CD14-positive monocyte (primary cell): ENCODE results near the gene RBM15. TPM values are rescaled to one million over a fixed set of nuclear protein-coding genes. Genes with fewer than 3 reads are reported as not detected.

ENCODE experiments used
- DNase-seq, 3 donors: peaks; one replicate each; pipeline ENCODE4 v3.0.0-alpha.2; 2011 to 2022
- H2AFZ ChIP-seq: 2 replicates; pipeline ENCODE4 v1.6.0; 2012; ENCODE audit warnings: mild to moderate bottlenecking, low read depth, low read length, inconsistent platforms; ENCODE audit not compliant: insufficient read depth, poor library complexity, severe bottlenecking
- H3K27ac ChIP-seq, 2 donors: 1 replicate in 1 of 2; 2 replicates in 1 of 2; pipeline ENCODE4 v1.5.1; 2012 to 2013; ENCODE audit warnings: low read length in 2 of 2, control low read depth in 1 of 2, inconsistent platforms in 1 of 2, low read depth in 1 of 2, mild to moderate bottlenecking in 1 of 2
- H3K27me3 ChIP-seq, 2 donors: one replicate each; pipeline versions ENCODE4 v1.6.0 to v1.6.1; 2011 to 2013; ENCODE audit warnings: low read length in 2 of 2; ENCODE audit not compliant: control insufficient read depth in 2 of 2, insufficient read depth in 2 of 2
- H3K36me3 ChIP-seq, 2 donors: replicated peaks in 1 of 2; 1 replicate in 1 of 2; 2 replicates in 1 of 2; pipeline versions ENCODE4 v1.5.1 to v1.6.1; 2012 to 2013; ENCODE audit warnings: low read length in 2 of 2, control low read depth in 1 of 2, inconsistent platforms in 1 of 2, mild to moderate bottlenecking in 1 of 2; ENCODE audit not compliant: insufficient read depth in 2 of 2, control insufficient read depth in 1 of 2
- H3K4me1 ChIP-seq, 2 donors: 1 replicate in 1 of 2; 2 replicates in 1 of 2; pipeline versions ENCODE4 v1.5.1 to v1.6.1; 2012 to 2013; ENCODE audit warnings: low read length in 2 of 2, control low read depth in 1 of 2, inconsistent platforms in 1 of 2, mild to moderate bottlenecking in 1 of 2, moderate library complexity in 1 of 2; ENCODE audit not compliant: insufficient read depth in 2 of 2, control insufficient read depth in 1 of 2
- H3K4me2 ChIP-seq: replicated peaks from 2 replicates; pipeline ENCODE3; 2012; ENCODE audit warnings: low read length, moderate library complexity, mild to moderate bottlenecking; ENCODE audit not compliant: poor library complexity, severe bottlenecking; ENCODE audit errors: extremely low read depth
- H3K4me3 ChIP-seq, 3 experiments: fragments of 200-600 bp in 1 of 3; sonication (generic) in 1 of 3; replicated peaks in 1 of 3; 1 replicate in 2 of 3; 2 replicates in 1 of 3; pipeline ENCODE4 v1.5.1; 2011 to 2013; ENCODE audit warnings: low read length in 3 of 3, mild to moderate bottlenecking in 3 of 3, control low read depth in 2 of 3, low read depth in 2 of 3, inconsistent platforms in 1 of 3, moderate library complexity in 1 of 3
- H3K79me2 ChIP-seq: 2 replicates; pipeline ENCODE4 v1.6.0; 2012; ENCODE audit warnings: mild to moderate bottlenecking, control low read depth, inconsistent platforms, low read length, moderate library complexity; ENCODE audit not compliant: insufficient read depth
- H3K9ac ChIP-seq: 2 replicates; pipeline ENCODE4 v1.6.0; 2017; ENCODE audit warnings: low read length, mild to moderate bottlenecking; ENCODE audit not compliant: insufficient read depth, poor library complexity, severe bottlenecking
- H3K9me3 ChIP-seq, 2 donors: replicated peaks in 1 of 2; 1 replicate in 1 of 2; 2 replicates in 1 of 2; pipeline versions ENCODE4 v1.5.1 to v1.6.1; 2012 to 2013; ENCODE audit warnings: low read length in 2 of 2, control low read depth in 1 of 2; ENCODE audit not compliant: control insufficient read depth in 1 of 2, insufficient read depth in 1 of 2
- H4K20me1 ChIP-seq: 2 replicates; pipeline ENCODE4 v1.6.0; 2012; ENCODE audit warnings: mild to moderate bottlenecking, low read length, control low read depth, moderate library complexity; ENCODE audit not compliant: insufficient read depth
- H3K27ac Mint-ChIP-seq, 7 donors: one replicate each; pipeline ENCODE4 v1.8.0; 2020; ENCODE audit warnings: mild to moderate bottlenecking in 7 of 7, mixed read lengths in 7 of 7, moderate library complexity in 6 of 7, inconsistent platforms in 2 of 7
- H3K27me3 Mint-ChIP-seq, 3 donors: one replicate each; pipeline ENCODE4 v1.8.0; 2021 to 2022; ENCODE audit warnings: low read depth in 3 of 3, mild to moderate bottlenecking in 3 of 3, mixed read lengths in 3 of 3, moderate library complexity in 3 of 3, inconsistent platforms in 1 of 3
- H3K36me3 Mint-ChIP-seq, 2 donors: one replicate each; pipeline ENCODE4 v1.8.0; 2020; ENCODE audit warnings: mixed read lengths in 2 of 2, inconsistent platforms in 1 of 2, mild to moderate bottlenecking in 1 of 2
- H3K4me1 Mint-ChIP-seq: one replicate; pipeline ENCODE4 v1.8.0; 2020; ENCODE audit warnings: mild to moderate bottlenecking, mixed read lengths
- H3K4me3 Mint-ChIP-seq, 2 donors: one replicate each; pipeline ENCODE4 v1.8.0; 2020; ENCODE audit warnings: mild to moderate bottlenecking in 2 of 2, mixed read lengths in 2 of 2, moderate library complexity in 1 of 2
- H3K9me3 Mint-ChIP-seq, 7 donors: one replicate each; pipeline ENCODE4 v1.8.0; 2020 to 2022; ENCODE audit warnings: mixed read lengths in 7 of 7, mild to moderate bottlenecking in 6 of 7, moderate library complexity in 6 of 7, inconsistent platforms in 2 of 7
- CTCF ChIP-seq: fragments of 200-600 bp; IDR thresholded peaks from one replicate; pipeline ENCODE4 v1.8.0; 2022; ENCODE audit warnings: antibody characterized with exemption, mild to moderate bottlenecking
- WGBS: methylation state at CpG from one replicate; pipeline ENCODE4 v1.1.5; 2013; ENCODE audit warnings: missing lambda C conversion rate; ENCODE audit not compliant: insufficient coverage; 5-methylcytosine and 5-hydroxymethylcytosine counted together
- intact Hi-C, 2 donors: fragments of 100-400 bp; cut with micrococcal nuclease; formaldehyde crosslinking; loops; one replicate each; pipeline versions ENCODE4 v1.15.0 to v1.15.1; 2023
- polyA plus RNA-seq, 3 donors: library from polyadenylated mRNA; depleted of rRNA in 1 of 3; unstranded in 2 of 3; stranded (reverse) in 1 of 3; fragments of 300-500 nt in 2 of 3; fragments of >200 nt in 1 of 3; fragmentation: Illumina TruSeq in 2 of 3; gene quantifications; 1 replicate in 2 of 3; 2 replicates in 1 of 3; pipeline ENCODE4 v1.2.3, GENCODE V29; 2012 to 2021

The RBM15 gene
- polyA plus RNA-seq, 3 donors = 6.7 to 16.8 (median 7.5) TPM

- Histone ChIP-seq H2AFZ (no peak overlapping the region), H3K4me2 (no peak overlapping the region), H3K36me3 (no peaks in the 10 kb centered on the region), H4K20me1 (no peaks in the 10 kb centered on the region), H3K79me2 (no peaks in the 10 kb centered on the region), H3K4me1 (peaks cover 7 to 8% of the 10 kb centered on the region in 2 donors), H3K27ac (no peak overlapping the region), H3K4me3 (no peak overlapping the region), H3K9ac (no peak overlapping the region), H3K27me3 (no peaks in the 10 kb centered on the region), H3K9me3 (no peaks in the 10 kb centered on the region)
- no peak overlapping the region for H3K4me3 Mint-ChIP-seq
- H3K4me1 Mint-ChIP-seq = peaks cover 14% of the 10 kb centered on the region
- intact Hi-C loops = no loop called here
- no peak for TF ChIP-seq CTCF
- H3K36me3 Mint-ChIP-seq = no peaks in the 10 kb centered on the region
- DNase-seq = no peak
- no peaks in the 10 kb centered on the region for H3K27me3 Mint-ChIP-seq
- no peak overlapping the region for H3K27ac Mint-ChIP-seq
- WGBS = no CpG with 5 or more reads among the region's 3 CpGs
- H3K9me3 Mint-ChIP-seq = peaks cover 0 to 3% (median 0%) of the 10 kb centered on the region in 7 donors
Observed at GRCh38 chr1:110328700-110329099, 10.5 kb upstream of the RBM15 start.

- H3K4me3 Mint-ChIP-seq = peak overlapping the region in 1 of 2 donors; percentile 15
- peaks cover 3% of the 10 kb centered on the region for H4K20me1 ChIP-seq
- H2AFZ ChIP-seq = no peak overlapping the region
- peaks cover 15 to 17% of the 10 kb centered on the region in 2 donors for H3K4me1 ChIP-seq
- H3K27ac Mint-ChIP-seq = no peak overlapping the region
- no peaks in the 10 kb centered on the region for H3K36me3 ChIP-seq
- no peak for TF ChIP-seq CTCF
- H3K9me3 ChIP-seq = no peaks in the 10 kb centered on the region
- H3K27me3 Mint-ChIP-seq = peaks cover 0 to 1% (median 0%) of the 10 kb centered on the region in 3 donors
- 100% methylated on average over 1 of the region's 1 CpG for WGBS
- H3K79me2 ChIP-seq = peaks cover 13% of the 10 kb centered on the region
- peaks cover 0 to 3% (median 0%) of the 10 kb centered on the region in 7 donors for H3K9me3 Mint-ChIP-seq
- H3K9ac ChIP-seq = no peak overlapping the region
- DNase-seq = no peak
- peaks cover 23% of the 10 kb centered on the region for H3K4me1 Mint-ChIP-seq
- H3K27ac ChIP-seq = no peak overlapping the region
- intact Hi-C loops = loop anchor here in 1 of 2 donors (5.0 kb wide), 1 partner anchor 72 kb away; the partner anchor contains the start of gene LAMTOR5
- H3K36me3 Mint-ChIP-seq = peaks cover 0 to 4% of the 10 kb centered on the region in 2 donors
- H3K27me3 ChIP-seq = no peaks in the 10 kb centered on the region
- no peak overlapping the region for H3K4me3 ChIP-seq
- H3K4me2 ChIP-seq = no peak overlapping the region
Observed at GRCh38 chr1:110335265-110335664, 3.9 kb upstream of the RBM15 start.
